Cortex of kidney (tissue), 1 donor: ENCODE data around the gene TNFRSF9.
"Not testable (repeated sequence)": the region's sequence is repeated elsewhere in the genome, so short reads cannot be mapped to it uniquely, and the experiment has no call there.

ENCODE experiments used
- DNase-seq: peaks from one replicate; lab custom pipeline; 2025; lab: John Stamatoyannopoulos, UW

Gene TNFRSF9

GRCh38 chr1:7940745-7941436 lies at the start of gene TNFRSF9:
TSS of gene TNFRSF9 (minus strand) at chr1:7940839. CDS start at chr1:7939994, 845 bp downstream.
- no peak for DNase-seq

DNA sequence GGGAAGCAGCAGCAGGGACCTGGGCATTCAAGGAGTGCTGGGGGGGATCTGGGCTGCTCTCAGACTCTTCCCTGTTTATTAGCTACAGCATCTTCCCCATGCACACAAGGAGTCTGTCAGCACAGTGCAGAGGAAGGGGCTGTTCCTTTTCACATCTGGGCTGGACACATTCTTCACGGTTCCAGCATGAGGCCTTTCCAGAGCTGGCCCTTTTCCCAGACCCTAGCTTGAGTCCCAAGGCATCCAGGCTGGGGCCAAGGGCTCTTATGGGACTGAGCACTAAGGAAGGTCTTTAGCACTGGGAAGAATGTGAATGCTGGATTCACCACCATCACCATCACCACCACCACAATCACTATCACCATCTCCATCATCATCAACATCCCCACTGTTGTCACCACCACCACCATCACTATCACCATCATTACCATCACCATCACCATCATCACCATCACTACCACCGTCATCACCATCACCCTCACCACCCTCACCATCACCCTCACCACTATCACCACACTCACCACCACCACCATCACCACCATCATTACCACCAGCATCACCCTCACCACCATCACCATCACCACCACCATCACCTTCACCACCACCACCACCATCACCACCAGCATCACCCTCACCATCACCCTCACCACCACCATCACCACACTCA lies 49.3 kb upstream of the TNFRSF9 start:
- no peak for DNase-seq

- no peak for DNase-seq
Measured at GRCh38 chr1:7988576-7988975, 47.9 kb upstream of the TNFRSF9 start.

- no peak for DNase-seq
Measured at GRCh38 chr1:7987528-7987927, 46.9 kb upstream of the TNFRSF9 start.

DNA sequence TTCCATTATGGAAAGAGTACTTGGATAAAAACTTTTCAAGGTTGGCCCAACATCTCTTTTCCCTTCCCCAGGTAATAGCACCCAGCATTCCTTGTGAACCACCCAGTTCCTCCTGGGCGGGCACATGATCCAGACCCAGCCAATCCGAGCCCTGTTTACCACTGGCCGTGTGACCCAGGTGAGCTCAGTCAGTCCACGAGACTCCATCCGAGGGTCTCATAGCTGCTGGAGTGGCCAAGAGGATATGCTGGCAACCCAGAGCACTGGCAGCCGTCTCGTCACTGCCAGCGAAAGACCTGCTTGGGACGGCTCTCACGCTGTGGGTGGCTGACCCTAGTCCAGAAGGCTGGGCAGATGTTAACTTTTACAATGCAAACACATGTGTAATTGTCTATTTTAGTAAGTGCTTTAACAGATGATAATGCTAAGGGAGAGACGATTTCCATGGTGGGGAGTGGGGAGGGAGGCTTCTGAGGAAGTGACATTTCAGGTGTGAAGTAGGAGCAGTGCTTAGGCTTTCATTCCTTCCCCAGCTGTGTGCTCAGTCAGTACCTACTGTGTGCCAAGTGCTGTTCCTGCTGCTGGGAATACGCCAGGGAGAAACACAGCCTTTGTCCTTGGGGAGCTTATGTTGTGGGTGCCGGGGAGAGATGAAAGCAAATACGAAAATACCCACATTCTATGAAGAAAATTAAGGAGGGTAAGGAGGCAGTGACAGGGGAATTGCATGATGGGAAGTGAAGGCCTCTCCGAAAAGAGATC lies 45.4 kb upstream of the TNFRSF9 start:
- no peak for DNase-seq

DNA sequence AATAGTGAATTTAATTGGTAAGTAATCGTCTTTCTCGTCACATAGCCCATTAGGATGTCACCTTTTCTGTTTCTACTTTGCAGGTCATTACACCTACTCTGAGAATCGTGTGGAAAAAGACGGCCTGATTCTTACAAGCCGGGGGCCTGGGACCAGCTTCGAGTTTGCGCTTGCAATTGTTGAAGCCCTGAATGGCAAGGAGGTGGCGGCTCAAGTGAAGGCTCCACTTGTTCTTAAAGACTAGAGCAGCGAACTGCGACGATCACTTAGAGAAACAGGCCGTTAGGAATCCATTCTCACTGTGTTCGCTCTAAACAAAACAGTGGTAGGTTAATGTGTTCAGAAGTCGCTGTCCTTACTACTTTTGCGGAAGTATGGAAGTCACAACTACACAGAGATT lies 44.2 kb upstream of the TNFRSF9 start:
- no peak for DNase-seq

- DNase-seq, result no peak
Measured at GRCh38 chr1:7983086-7983778, 42.6 kb upstream of the TNFRSF9 start.

DNA sequence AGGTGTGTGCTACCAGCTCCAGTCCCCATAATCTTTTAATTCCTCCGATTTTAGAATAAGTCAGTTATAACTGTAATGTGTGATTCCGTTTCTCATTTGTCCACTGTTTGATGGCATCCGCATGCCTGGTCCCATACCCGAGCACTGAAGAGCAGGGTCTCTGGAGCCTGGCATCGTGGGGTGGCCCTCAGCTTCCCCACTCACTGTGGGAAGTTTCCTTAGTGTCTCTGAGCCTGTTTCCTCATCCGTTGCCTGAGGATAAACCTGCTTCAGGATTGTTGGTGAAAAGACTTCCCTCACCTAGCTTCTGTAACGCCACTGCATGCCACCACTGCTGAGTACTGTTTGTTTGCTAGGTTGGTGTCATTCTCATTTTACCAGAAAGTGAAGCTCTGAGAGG lies 40.3 kb upstream of the TNFRSF9 start:
- DNase-seq, result no peak

- no peak for DNase-seq
Measured at GRCh38 chr1:7975212-7975865, 34.7 kb upstream of the TNFRSF9 start.

DNA sequence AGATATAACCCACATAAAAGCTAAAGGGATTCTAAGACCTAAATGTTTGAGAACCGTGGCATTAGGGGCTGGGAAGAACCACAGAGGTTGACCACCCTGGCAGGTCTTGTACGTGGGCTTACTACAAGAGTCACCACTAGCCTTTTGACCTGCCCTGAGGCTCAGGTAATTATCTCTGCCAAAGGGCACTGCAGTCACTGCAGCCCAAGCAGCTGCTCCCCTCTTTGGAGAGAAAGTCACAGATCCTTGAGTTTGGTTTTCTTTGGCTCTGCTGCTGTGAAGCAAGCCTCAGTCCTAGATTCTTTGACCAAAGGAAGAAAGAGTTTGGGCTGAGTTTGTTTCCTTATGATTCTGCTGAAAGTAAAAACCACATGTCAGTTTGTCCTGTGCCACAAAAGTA lies 32.4 kb upstream of the TNFRSF9 start:
- DNase-seq, result no peak

GRCh38 chr1:7972285-7972684 lies 31.6 kb upstream of the TNFRSF9 start:
- no peak for DNase-seq

DNA sequence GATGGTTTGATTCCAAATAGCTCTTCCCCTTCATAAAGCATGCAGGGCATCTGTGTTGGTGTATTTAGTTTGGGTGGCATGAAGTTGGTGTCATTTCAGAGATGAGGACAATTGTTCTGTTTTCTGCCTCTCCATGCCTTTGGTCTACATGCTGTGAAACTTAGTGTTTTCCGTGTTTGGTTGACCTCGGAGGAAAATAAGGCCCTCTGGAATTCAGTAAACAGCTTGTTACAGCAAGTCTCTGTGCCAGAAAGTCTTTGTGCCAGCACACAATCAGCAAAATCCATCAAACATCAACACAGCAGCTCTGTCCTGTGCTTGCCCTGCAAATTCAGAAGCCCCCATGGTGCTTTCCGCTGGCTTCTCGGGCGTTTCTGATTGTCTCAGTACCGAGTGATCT lies 30.4 kb upstream of the TNFRSF9 start:
- DNase-seq, result no peak

- DNase-seq, result no peak
Measured at GRCh38 chr1:7970246-7970645, 29.6 kb upstream of the TNFRSF9 start.

GRCh38 chr1:7967651-7968050 lies 27.0 kb upstream of the TNFRSF9 start:
- DNase-seq, result no peak

- DNase-seq, result no peak
Measured at GRCh38 chr1:7967196-7967595, 26.6 kb upstream of the TNFRSF9 start.

- DNase-seq, result no peak
Measured at GRCh38 chr1:7964476-7964875, 23.8 kb upstream of the TNFRSF9 start.

GRCh38 chr1:7963841-7964240 lies 23.2 kb upstream of the TNFRSF9 start:
- DNase-seq, result not testable (repeated sequence)

DNA sequence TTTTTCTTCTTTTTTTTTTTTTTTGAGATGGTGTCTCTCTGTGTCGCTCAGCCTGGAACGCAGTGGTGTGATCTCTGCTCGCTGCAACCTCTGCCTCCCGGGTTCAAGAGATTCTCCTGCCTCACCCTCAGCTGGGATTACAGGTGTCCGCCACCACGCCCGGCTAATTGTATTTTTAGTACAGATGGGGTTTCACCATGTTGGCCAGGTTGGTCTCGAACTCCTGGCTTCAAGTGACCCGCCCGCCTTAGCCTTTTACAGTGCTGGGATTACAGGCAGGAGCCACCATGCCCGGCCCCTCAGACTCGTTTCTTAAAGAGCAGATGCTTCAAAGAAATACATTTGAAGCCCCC lies 22.7 kb upstream of the TNFRSF9 start:
- not testable (repeated sequence) for DNase-seq

DNA sequence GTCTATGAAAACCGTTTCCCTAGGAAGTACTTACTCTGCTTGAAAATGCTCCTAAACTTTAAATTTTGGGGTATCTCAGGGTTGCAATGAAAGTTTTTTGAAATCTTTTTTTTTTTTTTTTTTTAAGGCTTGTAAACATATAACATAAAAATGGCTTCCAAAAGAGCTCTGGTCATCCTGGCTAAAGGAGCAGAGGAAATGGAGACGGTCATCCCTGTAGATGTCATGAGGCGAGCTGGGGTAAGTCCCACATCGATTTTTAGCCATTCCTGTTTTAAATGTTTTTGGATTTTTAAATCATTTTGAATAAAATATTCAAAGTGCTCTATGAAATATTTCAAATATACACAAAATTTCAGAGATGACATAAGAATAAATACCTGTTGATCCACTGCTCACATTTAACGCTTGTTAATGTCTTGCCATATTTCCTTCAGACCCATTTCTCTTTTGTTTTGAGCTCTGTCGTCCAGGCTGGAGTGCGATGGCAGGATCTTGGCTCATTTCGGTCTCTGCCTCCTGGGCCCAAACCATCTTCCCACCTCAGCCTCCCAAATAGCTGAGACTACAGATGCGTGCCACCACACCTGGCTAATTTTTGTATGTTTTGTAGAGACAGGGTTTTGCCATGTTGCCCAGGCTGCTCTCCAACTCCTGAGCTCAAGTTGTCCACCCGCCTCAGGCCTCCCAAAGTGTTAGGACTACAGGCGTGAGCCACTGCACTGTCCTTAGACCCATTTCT lies 22.2 kb upstream of the TNFRSF9 start:
- DNase-seq, result no peak

DNA sequence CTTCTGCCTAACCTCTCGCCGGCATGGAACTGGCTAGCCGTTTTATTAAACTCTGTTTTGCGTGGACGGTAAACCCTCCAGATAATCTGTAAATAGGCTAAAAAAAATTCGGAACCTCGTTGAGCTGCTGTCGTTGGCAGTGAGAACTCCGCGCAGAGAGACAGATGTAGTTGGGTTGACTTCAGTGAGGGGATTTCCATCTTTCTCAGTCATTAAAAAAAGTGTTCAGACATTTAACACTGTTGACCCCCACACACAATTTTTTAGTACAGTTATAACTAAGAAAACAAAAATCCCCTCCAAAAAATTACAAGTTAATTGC lies 21.3 kb upstream of the TNFRSF9 start:
- no peak for DNase-seq

GRCh38 chr1:7961216-7962013 lies 20.8 kb upstream of the TNFRSF9 start, which contains the start of gene PARK7:
TSS of gene PARK7 (plus strand) at chr1:7961711. CDS start at chr1:7962786, 1,075 bp downstream.
- DNase-seq, result peak; percentile 99
